ENCODE measurements around the gene PTCHD4. TPM values are rescaled to one million over a fixed set of nuclear protein-coding genes. Genes with fewer than 3 reads are reported as not detected.
"Not testable (repeated sequence)": the region's sequence is repeated elsewhere in the genome, so short reads cannot be mapped to it uniquely, and the experiment has no call there.

Gene PTCHD4
- total RNA-seq, 1 donor from 2014 or later, result 1.7 TPM

- intact Hi-C loops (cut with DNase I); DNase-seq (ENCODE audit: low spot score); ATAC-seq: not testable (repeated sequence)
These were observed 8.4 kb downstream of the PTCHD4 start for GRCh38 chr6:48102476-48103195.

GRCh38 chr6:48101290-48101689 lies 9.7 kb downstream of the PTCHD4 start:
- DNase-seq (ENCODE audit: low spot score) (no peak), ATAC-seq (no peak)
- intact Hi-C loops (cut with DNase I), result no loop called here

GRCh38 chr6:48100588-48100895 lies 10.5 kb downstream of the PTCHD4 start:
- ATAC-seq (no peak), DNase-seq (ENCODE audit: low spot score) (no peak)
- intact Hi-C loops (cut with DNase I), result no loop called here

GRCh38 chr6:48099713-48100587 lies 11.0 kb downstream of the PTCHD4 start:
- DNase-seq (ENCODE audit: low spot score) (no peak), ATAC-seq (no peak)
- intact Hi-C loops (cut with DNase I), result no loop called here

GRCh38 chr6:48098923-48099322 lies 12.1 kb downstream of the PTCHD4 start:
- ATAC-seq, result no peak
- intact Hi-C loops (cut with DNase I), result no loop called here
- no peak for DNase-seq (ENCODE audit: low spot score)

- DNase-seq (ENCODE audit: low spot score), result no peak
These were observed 18.3 kb downstream of the PTCHD4 start for GRCh38 chr6:48092550-48093217.

GRCh38 chr6:48090546-48090945 lies 20.5 kb downstream of the PTCHD4 start:
- no peak for DNase-seq (ENCODE audit: low spot score)

More at GRCh38 chr6:48092550-48093217, 18.3 kb downstream of the PTCHD4 start:
- intact Hi-C loops (cut with DNase I), result no loop called here
- ATAC-seq, result no peak

GRCh38 chr6:48087448-48087847 lies 23.5 kb downstream of the PTCHD4 start:
- intact Hi-C loops (cut with DNase I), result no loop called here
- ATAC-seq (no peak), DNase-seq (ENCODE audit: low spot score) (no peak)

More at GRCh38 chr6:48090546-48090945, 20.5 kb downstream of the PTCHD4 start:
- ATAC-seq, result no peak
- intact Hi-C loops (cut with DNase I), result no loop called here

GRCh38 chr6:48086187-48086586 lies 24.8 kb downstream of the PTCHD4 start:
- no peak for ATAC-seq
- no peak for DNase-seq (ENCODE audit: low spot score)
- intact Hi-C loops (cut with DNase I), result no loop called here

- no peak for DNase-seq (ENCODE audit: low spot score)
- intact Hi-C loops (cut with DNase I), result no loop called here
- no peak for ATAC-seq
These were observed 25.8 kb downstream of the PTCHD4 start for GRCh38 chr6:48085131-48085741.

GRCh38 chr6:48084201-48084600 lies 26.8 kb downstream of the PTCHD4 start:
- DNase-seq (ENCODE audit: low spot score) (no peak), ATAC-seq (no peak)
- intact Hi-C loops (cut with DNase I), result no loop called here

GRCh38 chr6:48080227-48081009 lies 30.6 kb downstream of the PTCHD4 start:
- no peak for ATAC-seq
- intact Hi-C loops (cut with DNase I), result no loop called here

GRCh38 chr6:48078120-48078519 lies 32.9 kb downstream of the PTCHD4 start:
- DNase-seq (ENCODE audit: low spot score), result no peak
- intact Hi-C loops (cut with DNase I), result no loop called here
- no peak for ATAC-seq

More at GRCh38 chr6:48080227-48081009, 30.6 kb downstream of the PTCHD4 start:
- DNase-seq (ENCODE audit: low spot score), result no peak

GRCh38 chr6:48075181-48075580 lies 35.8 kb downstream of the PTCHD4 start:
- intact Hi-C loops (cut with DNase I), result no loop called here
- ATAC-seq, result no peak
- no peak for DNase-seq (ENCODE audit: low spot score)

- intact Hi-C loops (cut with DNase I), result no loop called here
- DNase-seq (ENCODE audit: low spot score) (no peak), ATAC-seq (no peak)
These were observed 36.8 kb downstream of the PTCHD4 start for GRCh38 chr6:48073976-48074767.

GRCh38 chr6:48071833-48072232 lies 39.2 kb downstream of the PTCHD4 start:
- no peak for DNase-seq (ENCODE audit: low spot score)
- ATAC-seq, result no peak
- intact Hi-C loops (cut with DNase I), result no loop called here

- ATAC-seq, result peak; percentile 44
- intact Hi-C loops (cut with DNase I), result no loop called here
- no peak for DNase-seq (ENCODE audit: low spot score)
These were observed 41.7 kb downstream of the PTCHD4 start for GRCh38 chr6:48069280-48069679.

Measured in sciatic nerve (tissue), 2 donors.